Neutrophil (primary cell): ENCODE results near the gene FRMPD1.

ENCODE experiments used
- H3K27ac ChIP-seq: fragments of 200-600 bp; sonication (generic); 2 replicates; pipeline ENCODE4 v1.5.1; 2016; ENCODE audit warnings: mild to moderate bottlenecking, moderate library complexity
- H3K27me3 ChIP-seq: fragments of 200-600 bp; sonication (generic); 2 replicates; pipeline ENCODE4 v1.6.0; 2016; ENCODE audit warnings: mild to moderate bottlenecking
- H3K36me3 ChIP-seq: fragments of 200-600 bp; sonication (generic); 2 replicates; pipeline ENCODE4 v1.5.1; 2017
- H3K4me1 ChIP-seq, 2 experiments: fragments of 200-600 bp in 1 of 2; sonication (generic) in 1 of 2; 1 replicate in 1 of 2; 2 replicates in 1 of 2; pipeline versions ENCODE4 v1.5.1 to v1.6.1; 2013 to 2016; ENCODE audit warnings: low read depth in 1 of 2, low read length in 1 of 2, mild to moderate bottlenecking in 1 of 2, moderate library complexity in 1 of 2; ENCODE audit not compliant: control insufficient read depth in 1 of 2, insufficient read depth in 1 of 2
- H3K4me3 ChIP-seq, 2 experiments: fragments of 200-600 bp in 1 of 2; sonication (generic) in 1 of 2; 1 replicate in 1 of 2; 2 replicates in 1 of 2; pipeline ENCODE4 v1.5.1; 2013 to 2016; ENCODE audit warnings: low read depth in 1 of 2, low read length in 1 of 2, mild to moderate bottlenecking in 1 of 2, moderate library complexity in 1 of 2
- H3K9me3 ChIP-seq: fragments of 200-600 bp; sonication (generic); 2 replicates; pipeline ENCODE4 v1.5.1; 2016
- CTCF ChIP-seq: fragments of 200-600 bp; sonication (generic); IDR thresholded peaks from 2 replicates; pipeline ENCODE4 v1.5.1; 2016; ENCODE audit warnings: antibody characterized with exemption

The FRMPD1 gene

GRCh38 chr9:37620396-37620795 is 30.4 kb upstream of the FRMPD1 start:
- Histone ChIP-seq H3K36me3 (no peaks in the 10 kb centered on the region), H3K27me3 (peaks cover 4% of the 10 kb centered on the region), H3K27ac (no peak overlapping the region), H3K4me3 (no peak overlapping the region), H3K9me3 (no peaks in the 10 kb centered on the region), H3K4me1 (peaks cover 3 to 4% of the 10 kb centered on the region in 2 experiments)
- no peak for TF ChIP-seq CTCF

GRCh38 chr9:37621273-37622121 is 29.3 kb upstream of the FRMPD1 start:
- no peak for TF ChIP-seq CTCF
- Histone ChIP-seq H3K27ac (no peak overlapping the region), H3K36me3 (no peaks in the 10 kb centered on the region), H3K4me1 (peaks cover 5 to 6% of the 10 kb centered on the region in 2 experiments), H3K9me3 (no peaks in the 10 kb centered on the region), H3K4me3 (no peak overlapping the region), H3K27me3 (peaks cover 5% of the 10 kb centered on the region)

GRCh38 chr9:37622462-37622861 is 28.3 kb upstream of the FRMPD1 start:
- Histone ChIP-seq H3K9me3 (no peaks in the 10 kb centered on the region), H3K27me3 (peaks cover 10% of the 10 kb centered on the region), H3K27ac (no peak overlapping the region), H3K4me1 (peaks cover 5 to 6% of the 10 kb centered on the region in 2 experiments), H3K4me3 (no peak overlapping the region), H3K36me3 (no peaks in the 10 kb centered on the region)
- TF ChIP-seq CTCF, result no peak

- peaks cover 5 to 6% of the 10 kb centered on the region in 2 experiments for H3K4me1 ChIP-seq
- H3K36me3 ChIP-seq, result no peaks in the 10 kb centered on the region
- no peak overlapping the region for H3K4me3 ChIP-seq
- H3K27ac ChIP-seq, result no peak overlapping the region
- TF ChIP-seq CTCF, result no peak
- H3K27me3 ChIP-seq, result peaks cover 13% of the 10 kb centered on the region
- H3K9me3 ChIP-seq, result no peaks in the 10 kb centered on the region
Observed at GRCh38 chr9:37623267-37623666, 27.5 kb upstream of the FRMPD1 start.

GRCh38 chr9:37624073-37624472 is 26.7 kb upstream of the FRMPD1 start:
- no peak for TF ChIP-seq CTCF
- H3K9me3 ChIP-seq, result no peaks in the 10 kb centered on the region

More at GRCh38 chr9:37624073-37624472, 26.7 kb upstream of the FRMPD1 start:
- Histone ChIP-seq H3K27ac (no peak overlapping the region), H3K4me3 (no peak overlapping the region), H3K4me1 (peaks cover 5 to 6% of the 10 kb centered on the region in 2 experiments), H3K36me3 (no peaks in the 10 kb centered on the region), H3K27me3 (peaks cover 13% of the 10 kb centered on the region)
